Measurements from ENCODE around the gene TCF4. TPM values are rescaled to one million over a fixed set of nuclear protein-coding genes. Genes with fewer than 3 reads are reported as not detected.

TCF4 gene
- total and polyA plus RNA-seq, 4 donors = 14.3 to 356 (median 73.0) TPM

- Histone ChIP-seq H3K9me3 (ENCODE audit: control insufficient read depth in 4 of 4, insufficient read depth in 3 of 4, low read length in 3 of 4) (no peaks in the 10 kb centered on the region), H3K4me1 (ENCODE audit: control insufficient read depth in 5 of 5, insufficient read depth in 5 of 5, low read length in 5 of 5) (peaks cover 0 to 12% (median 2%) of the 10 kb centered on the region in 5 donors), H3K27ac (ENCODE audit: low read depth in 1 of 2, low read length in 1 of 2) (peak overlapping the region in 1 of 2 donors; percentile 24), H3K27me3 (ENCODE audit: control insufficient read depth in 3 of 3, insufficient read depth in 3 of 3, low read length in 2 of 3) (no peaks in the 10 kb centered on the region), H3K4me3 (no peak overlapping the region), H3K36me3 (ENCODE audit: control insufficient read depth in 4 of 4, insufficient read depth in 4 of 4, low read length in 4 of 4) (peaks cover 0 to 4% (median 1%) of the 10 kb centered on the region in 4 donors), H3K9ac (ENCODE audit: insufficient read depth in 1 of 2, low read length in 2 of 2) (no peak overlapping the region)
- TF ChIP-seq CTCF (IDR thresholded peaks at IDR 0.05; ENCODE audit: control extremely low read depth, extremely low read depth) = no peak
- ATAC-seq (ENCODE audit: insufficient read depth, low FRiP score) (no peak), DNase-seq (no peak)
- 42 to 58% methylated on average over 6 of the region's 6 CpGs for WGBS, 2 donors
Measured at GRCh38 chr18:55515941-55516710, 71.9 kb downstream of the TCF4 start.

GRCh38 chr18:55515214-55515613 lies 72.8 kb downstream of the TCF4 start:
- peaks cover 0 to 19% (median 2%) of the 10 kb centered on the region in 5 donors for H3K4me1 ChIP-seq (ENCODE audit: control insufficient read depth in 5 of 5, insufficient read depth in 5 of 5, low read length in 5 of 5)
- H3K27ac ChIP-seq (ENCODE audit: low read depth in 1 of 2, low read length in 1 of 2) = peak overlapping the region in 1 of 2 donors; percentile 24
- 75 to 83% methylated on average over 3 of the region's 3 CpGs for whole genome bisulfite sequencing, 2 donors
- TF ChIP-seq CTCF (IDR thresholded peaks at IDR 0.05; ENCODE audit: control extremely low read depth, extremely low read depth) = no peak
- ATAC-seq (ENCODE audit: insufficient read depth, low FRiP score) (no peak), DNase-seq (peak; percentile 44 to 79 (median 76))
- H3K9ac ChIP-seq (ENCODE audit: insufficient read depth in 1 of 2, low read length in 2 of 2) = no peak overlapping the region
- no peaks in the 10 kb centered on the region for H3K9me3 ChIP-seq (ENCODE audit: control insufficient read depth in 4 of 4, insufficient read depth in 3 of 4, low read length in 3 of 4)
- H3K4me3 ChIP-seq = no peak overlapping the region
- H3K27me3 ChIP-seq (ENCODE audit: control insufficient read depth in 3 of 3, insufficient read depth in 3 of 3, low read length in 2 of 3) = no peaks in the 10 kb centered on the region
- H3K36me3 ChIP-seq (ENCODE audit: control insufficient read depth in 4 of 4, insufficient read depth in 4 of 4, low read length in 4 of 4) = peaks cover 0 to 4% (median 1%) of the 10 kb centered on the region in 4 donors

GRCh38 chr18:55513161-55513560 lies 74.8 kb downstream of the TCF4 start:
- TF ChIP-seq CTCF (IDR thresholded peaks at IDR 0.05; ENCODE audit: control extremely low read depth, extremely low read depth) = no peak
- H3K36me3 ChIP-seq (ENCODE audit: control insufficient read depth in 4 of 4, insufficient read depth in 4 of 4, low read length in 4 of 4) = peaks cover 0 to 4% (median 1%) of the 10 kb centered on the region in 4 donors
- no peak overlapping the region for H3K4me3 ChIP-seq
- DNase-seq (no peak), ATAC-seq (ENCODE audit: insufficient read depth, low FRiP score) (no peak)
- peak overlapping the region in 1 of 2 donors; percentile 49 for H3K27ac ChIP-seq (ENCODE audit: low read depth in 1 of 2, low read length in 1 of 2)
- no peaks in the 10 kb centered on the region for H3K27me3 ChIP-seq (ENCODE audit: control insufficient read depth in 3 of 3, insufficient read depth in 3 of 3, low read length in 2 of 3)
- H3K4me1 ChIP-seq (ENCODE audit: control insufficient read depth in 5 of 5, insufficient read depth in 5 of 5, low read length in 5 of 5) = peaks cover 0 to 39% (median 13%) of the 10 kb centered on the region in 5 donors
- no peaks in the 10 kb centered on the region for H3K9me3 ChIP-seq (ENCODE audit: control insufficient read depth in 4 of 4, insufficient read depth in 3 of 4, low read length in 3 of 4)
- no peak overlapping the region for H3K9ac ChIP-seq (ENCODE audit: insufficient read depth in 1 of 2, low read length in 2 of 2)

Data from lung (tissue), 12 donors.